ENCODE results near the gene TENM4.
A peak's percentile ranks its signal among the peaks of the same experiment; 100 is the strongest.

Gene TENM4

DNA sequence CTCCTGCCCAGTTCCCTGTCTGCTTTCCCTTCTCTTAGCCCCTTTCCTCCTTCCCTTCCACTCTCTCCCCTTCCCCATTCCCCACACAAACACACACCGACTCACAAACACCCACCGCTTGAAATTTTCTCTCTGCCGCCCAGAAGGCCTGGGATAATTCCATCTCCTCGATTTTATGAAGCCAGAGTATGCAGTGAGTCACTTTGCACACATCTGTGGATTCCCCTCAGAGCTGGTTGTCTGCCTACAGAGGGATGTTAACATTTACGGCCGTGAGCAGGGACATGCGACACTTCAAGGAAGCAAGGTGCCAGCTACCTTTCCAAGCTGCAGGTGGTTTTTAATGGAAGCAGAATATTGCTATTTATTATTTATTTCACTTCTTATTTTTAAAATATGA lies 332.0 kb downstream of the TENM4 start:
- DNase-seq = no peak

DNA sequence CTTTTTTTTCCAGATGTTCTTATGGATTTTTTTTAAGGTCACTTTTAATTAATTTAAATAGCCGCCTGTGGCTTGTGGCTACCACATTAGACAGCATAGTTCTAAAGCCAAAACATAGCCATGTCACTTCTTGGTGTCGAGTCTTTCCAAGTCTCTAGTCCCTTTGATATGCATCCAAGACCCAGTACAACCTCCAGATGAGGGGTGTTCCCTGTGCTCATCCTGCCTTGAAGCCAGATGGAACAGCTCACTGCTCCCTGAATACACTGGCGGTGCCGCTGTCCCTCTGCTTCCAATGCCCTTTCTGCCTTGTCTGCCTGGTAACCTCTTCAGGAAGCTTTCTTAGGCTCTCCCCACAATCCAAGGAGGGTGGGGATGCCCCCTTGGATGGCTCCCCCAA lies 338.0 kb downstream of the TENM4 start:
- DNase-seq = no peak

DNA sequence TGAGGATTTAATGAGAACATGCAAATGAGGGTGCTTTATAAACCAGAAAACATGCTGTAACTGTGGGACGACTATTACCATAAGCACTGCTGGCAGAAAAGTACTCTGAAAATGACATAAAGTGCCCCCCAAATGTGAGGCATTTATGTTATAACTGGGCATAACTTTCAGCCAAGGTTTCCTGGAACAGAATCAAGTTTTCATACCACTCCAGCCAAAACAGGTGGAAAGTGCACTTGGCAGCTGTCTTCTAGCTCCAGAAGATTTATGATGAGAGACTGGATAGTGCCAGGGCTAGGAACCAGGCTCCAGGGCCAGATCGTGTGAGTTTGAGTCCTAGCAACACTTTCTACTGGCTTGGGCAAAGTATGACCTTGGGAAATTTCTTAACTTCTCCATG lies 339.2 kb downstream of the TENM4 start:
- DNase-seq = no peak

GRCh38 chr11:79100093-79100910 lies 340.5 kb downstream of the TENM4 start:
- DNase-seq = peak; percentile 45

DNA sequence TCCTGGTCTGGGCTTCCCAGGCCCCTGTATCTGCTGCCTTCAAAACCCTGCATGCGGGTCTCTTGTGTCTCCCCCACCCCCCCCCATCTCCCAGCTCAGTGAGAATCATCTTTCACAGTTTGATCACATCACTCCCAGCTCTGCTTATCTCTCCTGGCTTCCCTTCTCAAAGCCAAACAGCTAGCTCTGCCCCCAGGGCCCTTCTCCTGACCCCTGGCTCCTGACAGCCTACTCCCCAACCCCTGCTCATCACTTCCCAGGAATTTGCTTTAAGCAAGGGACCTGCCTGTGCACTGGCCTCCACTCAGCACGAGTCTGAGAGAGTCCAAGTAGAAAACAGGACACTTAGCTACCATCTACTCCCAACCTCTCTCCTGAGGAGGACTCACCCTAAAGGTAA lies 342.7 kb downstream of the TENM4 start:
- no peak for DNase-seq

DNA sequence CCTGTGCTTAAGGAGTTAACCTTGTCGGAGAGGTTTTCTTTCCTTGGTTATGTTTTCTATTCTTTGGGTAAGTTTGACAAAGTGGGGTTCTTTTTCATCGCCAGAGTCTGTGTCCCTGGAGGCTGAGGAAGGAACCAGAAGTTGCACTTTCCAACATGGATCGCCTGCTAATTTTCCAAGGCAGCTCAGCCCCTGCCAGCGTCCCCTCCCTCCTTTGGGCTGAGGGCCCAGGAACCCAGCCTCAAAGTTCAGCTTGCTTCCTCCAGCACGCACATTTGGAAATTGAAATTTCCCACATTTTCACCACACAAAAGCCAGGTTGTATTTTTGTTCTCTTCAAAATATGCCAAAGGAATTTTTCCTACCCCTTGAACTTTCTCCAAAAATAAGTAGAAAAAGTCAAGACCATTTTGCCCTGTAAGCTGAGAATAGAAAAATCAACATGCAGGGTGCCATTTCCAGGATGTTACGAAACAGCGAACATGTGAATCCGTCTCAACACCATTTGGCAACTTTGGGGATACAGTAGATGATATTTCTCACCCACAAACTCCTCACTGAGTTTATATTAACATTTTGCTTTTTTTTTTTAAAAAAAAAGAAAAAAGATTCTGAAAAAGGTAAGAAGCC lies 343.5 kb downstream of the TENM4 start:
- peak; percentile 46 for DNase-seq

- no peak for DNase-seq
Measured at GRCh38 chr11:79095424-79095823, 345.4 kb downstream of the TENM4 start.

DNA sequence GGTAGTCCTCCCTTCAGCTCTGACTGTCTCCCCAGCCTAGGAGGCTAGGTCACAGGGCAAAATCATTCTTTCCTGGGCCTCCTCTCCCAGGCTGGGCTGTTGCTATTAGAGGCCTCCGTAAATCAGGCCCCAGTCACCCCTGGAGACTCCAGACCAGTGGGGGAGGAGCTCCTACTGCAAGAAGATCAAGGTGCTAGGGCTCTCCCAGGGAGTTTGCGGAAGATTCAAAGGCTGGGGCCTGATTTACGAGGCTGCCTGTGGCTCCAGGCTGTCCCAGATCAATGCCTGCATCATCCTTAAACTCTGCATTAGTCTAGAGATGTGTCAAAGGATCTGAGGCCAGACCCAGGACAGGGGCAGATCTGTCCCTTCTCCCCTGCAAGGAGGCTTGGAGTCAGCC lies 346.2 kb downstream of the TENM4 start:
- no peak for DNase-seq

DNA sequence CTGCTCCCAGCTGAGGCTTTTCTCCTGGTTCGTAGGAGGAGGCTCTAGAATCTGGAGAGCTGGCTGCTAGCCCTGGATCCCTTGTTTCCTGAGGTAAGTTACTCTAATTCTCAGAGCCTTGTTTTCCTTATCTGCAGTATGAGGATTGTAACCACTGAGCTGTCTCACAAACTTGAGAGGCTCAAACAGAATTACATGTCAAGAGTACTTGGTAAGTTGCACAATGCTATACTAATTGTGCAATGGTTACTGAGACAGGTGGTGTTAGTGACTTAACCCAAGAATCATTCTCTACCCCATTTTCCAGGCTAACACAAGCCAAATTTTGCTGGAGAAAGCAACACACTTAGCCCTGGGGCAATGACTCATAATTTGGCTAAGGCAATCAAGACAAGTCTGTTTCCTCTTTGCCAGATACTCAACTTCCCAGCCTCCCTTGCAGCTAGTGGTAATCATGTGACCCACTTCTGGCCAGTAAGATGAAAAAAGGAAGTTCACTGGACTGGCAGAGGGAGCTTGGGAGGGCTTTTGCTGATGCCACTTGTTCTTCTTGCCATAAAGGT lies 348.0 kb downstream of the TENM4 start:
- peak; percentile 100 for DNase-seq

DNA sequence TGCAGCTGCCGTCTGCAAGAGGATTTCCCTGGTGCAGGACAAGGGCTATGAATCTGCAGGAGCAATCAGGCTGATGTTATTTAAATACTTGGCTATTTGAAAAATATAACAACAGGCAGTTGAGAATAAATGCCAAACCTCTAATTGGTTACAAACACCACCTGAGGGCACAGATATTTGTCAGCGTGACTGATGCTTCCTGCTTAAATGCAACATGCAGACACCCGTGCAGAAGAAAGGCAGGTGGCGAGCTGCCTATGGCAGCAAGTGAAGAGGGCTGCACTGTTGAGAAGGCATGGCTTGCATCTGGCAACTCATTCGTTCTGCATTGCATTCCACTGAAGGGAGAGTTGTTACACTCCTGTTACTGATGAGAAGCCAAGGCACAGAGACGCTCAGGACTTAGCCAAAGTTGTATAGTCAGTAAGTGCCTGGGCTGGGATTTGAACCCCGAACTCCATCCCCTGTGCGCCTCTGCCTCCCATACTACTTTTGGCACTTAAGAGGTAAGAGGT lies 350.6 kb downstream of the TENM4 start:
- no peak for DNase-seq

DNA sequence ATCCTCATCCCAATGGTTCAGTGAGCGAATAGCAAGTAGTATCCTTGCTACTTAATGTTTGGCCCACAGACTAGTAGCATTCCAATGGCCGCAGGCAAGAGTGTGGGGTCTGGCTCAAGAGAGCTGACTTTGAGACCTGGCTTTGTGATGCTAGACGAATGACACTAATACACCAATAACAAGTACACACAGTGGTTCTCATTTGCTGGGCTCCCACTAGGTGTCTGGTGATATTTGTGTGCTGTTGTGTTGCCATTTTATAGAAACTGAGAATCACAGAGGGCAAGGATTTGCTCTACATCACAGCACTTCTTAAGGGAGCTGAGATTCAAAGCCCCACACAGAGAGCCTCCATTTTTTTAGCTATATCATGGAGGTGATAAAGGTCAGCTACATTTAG lies 351.2 kb downstream of the TENM4 start:
- DNase-seq = no peak

GRCh38 chr11:79088967-79089366 lies 351.9 kb downstream of the TENM4 start:
- no peak for DNase-seq

DNA sequence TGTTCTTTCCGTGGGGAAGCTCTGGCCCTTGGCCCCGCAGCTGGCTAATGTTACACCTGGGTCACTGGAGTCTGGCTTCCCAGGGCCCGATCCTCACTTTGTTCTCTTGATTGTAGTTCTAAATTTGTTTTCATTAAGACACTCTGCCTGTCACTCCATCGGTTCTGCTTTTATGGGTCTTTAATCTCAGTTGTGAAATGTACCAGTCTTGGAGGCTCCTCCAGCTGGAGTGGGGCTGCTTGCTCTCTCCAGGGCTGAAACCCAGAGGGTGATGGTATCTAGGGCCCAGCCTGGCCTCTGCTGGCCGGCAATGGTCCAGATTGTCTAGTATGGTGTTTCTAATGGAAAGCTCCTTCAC lies 352.9 kb downstream of the TENM4 start:
- peak; percentile 55 for DNase-seq

DNA sequence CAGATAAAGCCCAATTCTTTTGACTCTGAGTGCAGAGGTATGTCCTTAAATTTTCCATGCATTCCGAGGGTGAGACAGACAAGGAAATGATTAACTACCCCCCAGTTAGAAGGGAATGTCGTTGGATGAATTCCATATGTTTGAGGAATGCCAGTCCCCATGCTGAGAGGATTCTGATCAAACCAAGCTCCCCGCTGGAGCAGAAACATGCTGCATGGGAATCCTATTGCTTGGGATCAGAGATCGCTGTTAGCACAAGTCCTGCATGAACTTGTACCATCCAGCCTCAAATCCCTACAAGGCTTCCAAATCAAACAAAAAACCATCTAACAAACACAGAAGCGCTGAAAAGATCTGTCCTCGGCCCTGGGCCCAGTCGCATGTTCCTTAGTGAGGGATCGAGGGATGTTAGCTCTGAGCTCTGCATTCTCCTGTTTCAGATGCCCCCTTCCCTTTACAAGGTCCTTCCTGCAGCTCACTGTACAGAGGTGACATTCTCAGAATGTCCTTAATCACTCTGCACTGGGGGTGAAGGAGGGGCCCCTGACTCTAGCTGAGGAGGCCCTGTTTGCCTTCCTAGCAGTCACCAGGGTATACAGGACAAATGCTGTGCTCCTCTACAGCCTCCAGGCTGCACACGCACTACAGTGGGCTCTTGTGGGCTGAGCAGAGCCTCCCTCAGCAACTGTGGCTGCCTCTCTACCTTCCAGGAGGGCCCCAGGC lies 353.4 kb downstream of the TENM4 start:
- no peak for DNase-seq

- DNase-seq = no peak
Measured at GRCh38 chr11:79086056-79086455, 354.8 kb downstream of the TENM4 start.

GRCh38 chr11:79084382-79084781 lies 356.4 kb downstream of the TENM4 start:
- DNase-seq = no peak

DNA sequence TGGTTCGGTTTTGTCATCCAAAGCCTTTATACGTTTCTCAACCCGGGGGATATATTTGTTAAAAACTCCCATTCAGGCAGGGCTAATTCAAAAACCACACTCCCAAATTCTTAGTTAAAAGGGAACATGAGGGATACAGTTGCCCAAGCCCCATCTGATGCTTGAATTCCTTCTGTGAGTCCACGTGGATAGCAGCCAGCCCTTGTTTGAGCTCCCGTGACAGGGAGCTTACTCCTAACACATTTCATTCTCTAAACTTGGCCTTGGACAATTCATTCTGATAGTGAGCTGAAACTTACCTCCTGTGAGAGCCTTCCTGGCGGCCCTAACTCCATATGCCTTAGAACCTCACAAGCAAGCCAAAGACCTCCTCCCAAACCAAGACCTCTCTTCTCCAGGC lies 357.5 kb downstream of the TENM4 start:
- DNase-seq = no peak

GRCh38 chr11:79082907-79083306 lies 357.9 kb downstream of the TENM4 start:
- DNase-seq = no peak

DNA sequence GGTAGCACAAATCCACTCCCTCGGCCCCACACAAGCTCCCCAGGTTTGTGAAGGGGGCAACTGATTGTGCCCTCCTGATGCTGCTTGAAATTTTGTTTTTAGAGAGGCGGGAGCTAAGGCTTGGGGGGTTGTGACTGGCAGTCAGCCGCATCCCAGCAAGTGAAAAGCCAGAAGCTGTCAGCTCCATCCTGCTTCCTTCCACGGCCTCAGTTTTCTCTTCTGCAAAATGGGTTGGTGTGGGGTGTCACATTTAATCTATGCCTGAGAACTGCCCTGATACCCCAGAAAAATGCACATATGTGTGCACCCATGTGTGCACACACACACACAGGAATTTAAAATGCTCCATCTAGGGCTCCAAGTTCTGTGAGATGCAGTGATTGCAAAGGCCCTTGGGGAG lies 358.6 kb downstream of the TENM4 start:
- DNase-seq = no peak

DNA sequence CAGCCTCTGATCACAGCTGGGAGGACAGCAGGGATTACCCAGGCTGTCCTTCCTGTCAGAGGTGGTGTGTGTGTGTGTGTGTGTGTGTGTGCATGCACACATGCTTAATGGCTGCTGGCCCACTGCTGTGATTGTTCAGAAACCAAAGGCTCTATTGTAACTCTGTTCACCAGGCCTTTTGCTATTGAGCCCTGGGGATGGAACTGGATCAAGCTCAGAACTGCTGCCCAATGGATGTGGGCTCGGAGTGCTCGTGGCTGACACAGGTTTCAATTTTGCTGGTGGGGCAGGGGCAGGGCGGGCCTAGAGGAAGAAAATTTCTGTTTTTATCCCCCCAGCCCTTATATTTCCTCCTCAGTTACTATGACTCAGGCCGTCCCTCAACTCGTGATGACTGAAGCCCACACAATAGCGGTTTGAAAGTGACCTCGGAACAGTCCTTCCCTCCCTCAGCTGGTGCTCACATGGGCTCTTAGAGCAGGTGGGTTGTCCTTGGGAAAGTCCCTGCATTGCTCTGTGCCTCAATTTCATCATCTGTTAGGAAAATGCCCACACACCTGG lies 359.3 kb downstream of the TENM4 start:
- peak; percentile 9 for DNase-seq

GRCh38 chr11:79080551-79080950 lies 360.3 kb downstream of the TENM4 start:
- no peak for DNase-seq

GRCh38 chr11:79078999-79079398 lies 361.8 kb downstream of the TENM4 start:
- DNase-seq = no peak

DNA sequence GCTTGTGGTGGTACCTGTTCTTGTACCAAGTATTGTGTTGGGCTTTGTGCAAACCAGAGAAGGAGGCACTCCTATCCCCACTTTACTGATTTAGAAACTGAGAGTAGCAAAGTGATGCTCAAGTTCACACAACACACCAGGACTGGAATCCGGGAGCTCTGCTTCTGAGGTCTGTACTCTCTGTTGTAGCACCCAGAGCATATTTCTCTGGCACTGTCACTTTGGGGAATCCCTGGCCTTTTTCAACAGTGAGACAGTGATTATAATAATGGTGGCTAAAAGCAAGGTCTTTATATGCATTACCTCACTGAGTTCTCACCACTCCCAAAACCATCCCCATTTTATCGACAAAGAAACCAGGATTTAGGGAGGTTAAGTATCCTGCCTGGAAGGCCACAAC lies 362.4 kb downstream of the TENM4 start:
- no peak for DNase-seq
